GM12872 (cell line): ENCODE data around the gene UGT1A9.

Experiments
- CTCF ChIP-seq: IDR thresholded peaks from 3 replicates; pipeline ENCODE4 v1.5.1; 2011; ENCODE audit warnings: low read depth, mild to moderate bottlenecking, low read length, moderate library complexity; ENCODE audit not compliant: insufficient read depth

UGT1A9 gene

GRCh38 chr2:233803292-233803911, 131.7 kb downstream of the UGT1A9 start:
- no peak for TF ChIP-seq CTCF

- no peak for TF ChIP-seq CTCF
These were observed 132.3 kb downstream of the UGT1A9 start for GRCh38 chr2:233803994-233804393.

- TF ChIP-seq CTCF = peak; percentile 19; the same call in 1 of the 3 replicates
These were observed 135.6 kb downstream of the UGT1A9 start for GRCh38 chr2:233807215-233807865.

- TF ChIP-seq CTCF = no peak
These were observed 136.6 kb downstream of the UGT1A9 start for GRCh38 chr2:233807966-233808935.

GRCh38 chr2:233810385-233810784, 138.7 kb downstream of the UGT1A9 start:
- TF ChIP-seq CTCF = no peak

- TF ChIP-seq CTCF = no peak
These were observed 139.4 kb downstream of the UGT1A9 start for GRCh38 chr2:233811087-233811486.

- TF ChIP-seq CTCF = no peak
These were observed 140.0 kb downstream of the UGT1A9 start for GRCh38 chr2:233811732-233812131.
